HepG2 (cell line): ENCODE data around the gene PTPN5. TPM values are rescaled to one million over a fixed set of nuclear protein-coding genes. Genes with fewer than 3 reads are reported as not detected.

Experiments
- ATAC-seq: fragments of 200-7000 bp; cut with Tn5 transposase; 3 replicates; pipeline ENCODE4 v1.9.1; 2020; ENCODE audit warnings: mild to moderate bottlenecking, moderate library complexity
- BruUV-seq: library from RNA; stranded (reverse); fragments of 400-500 nt; replicated peaks from 2 replicates; lab custom pipeline; 2021; lab: Mats Ljungman, UMichigan
- CTCF ChIA-PET: fragments of 300-600 bp; formaldehyde crosslinking; extraction: SDS; loops from one replicate; lab custom pipeline; 2021; ENCODE audit warnings: low total read pairs, inconsistent platforms, low intra/inter-chr PET ratio; lab: Yijun Ruan, JAX
- POLR2A ChIA-PET: fragments of 350-600 bp; sonication (Branson Sonifier 250); formaldehyde crosslinking; loops from one replicate; lab custom pipeline; 2020; ENCODE audit warnings: antibody characterized with exemption, inconsistent platforms; lab: Yijun Ruan, JAX
- DNase-seq: peaks from one replicate; pipeline ENCODE4 v3.0.0-alpha.2; 2015; ENCODE audit warnings: low spot score
- FAIRE-seq: peaks from 3 replicates; lab custom pipeline; 2011; peaks lifted over from hg19 to GRCh38; lab: Jason Lieb, UNC
- H2AFZ ChIP-seq: one replicate; pipeline ENCODE4 v1.6.1; 2011; ENCODE audit warnings: low read length, inconsistent platforms
- H3K27ac ChIP-seq: fragments of 300-600 bp; 3 replicates; pipeline ENCODE4 v1.8.0; 2011; ENCODE audit warnings: mixed run types, mild to moderate bottlenecking, mixed read lengths, low read length, inconsistent platforms; ENCODE audit not compliant: insufficient read depth; ENCODE audit errors: extremely low read length
- H3K27me3 ChIP-seq, 2 experiments: fragments of 200-600 bp in 1 of 2; 2 replicates in 1 of 2; 3 replicates in 1 of 2; pipeline versions ENCODE4 v1.6.0 to v1.8.0; 2011; ENCODE audit warnings: low read length in 2 of 2, mild to moderate bottlenecking in 2 of 2, moderate library complexity in 2 of 2, inconsistent platforms in 1 of 2; ENCODE audit not compliant: insufficient read depth in 2 of 2, control insufficient read depth in 1 of 2
- H3K36me3 ChIP-seq, 2 experiments: fragments of 200-600 bp in 1 of 2; replicated peaks in 1 of 2; 2 replicates in 1 of 2; 3 replicates in 1 of 2; pipeline versions ENCODE4 v1.5.1 to v1.8.0; 2011; ENCODE audit warnings: low read length in 2 of 2, inconsistent platforms in 1 of 2; ENCODE audit not compliant: insufficient read depth in 2 of 2, control insufficient read depth in 1 of 2
- H3K4me1 ChIP-seq: 2 replicates; pipeline ENCODE4 v1.5.1; 2012; ENCODE audit warnings: low read length, inconsistent platforms; ENCODE audit not compliant: insufficient read depth
- H3K4me2 ChIP-seq: 2 replicates; pipeline ENCODE4 v1.6.0; 2011; ENCODE audit warnings: low read depth, low read length, inconsistent platforms
- H3K4me3 ChIP-seq, 3 experiments: fragments of 200-600 bp in 1 of 3; sonication (generic), shearing (Covaris generic) in 1 of 3; replicated peaks in 1 of 3; 2 replicates each; pipeline ENCODE4 v1.5.1; 2011 to 2016; ENCODE audit warnings: low read length in 3 of 3, inconsistent platforms in 2 of 3, low read depth in 2 of 3, mild to moderate bottlenecking in 2 of 3, control low read depth in 1 of 3, mixed read lengths in 1 of 3; ENCODE audit not compliant: insufficient read depth in 1 of 3
- H3K79me2 ChIP-seq: one replicate; pipeline ENCODE4 v1.6.1; 2011; ENCODE audit warnings: low read length, inconsistent platforms; ENCODE audit not compliant: insufficient read depth
- H3K9ac ChIP-seq: 2 replicates; pipeline ENCODE4 v1.6.0; 2011; ENCODE audit warnings: mild to moderate bottlenecking, low read depth, low read length, inconsistent platforms; ENCODE audit not compliant: insufficient read depth
- H3K9me3 ChIP-seq: 2 replicates; pipeline ENCODE4 v1.5.1; 2012; ENCODE audit warnings: mild to moderate bottlenecking, low read length
- H4K20me1 ChIP-seq: 2 replicates; pipeline ENCODE4 v1.6.0; 2011; ENCODE audit warnings: inconsistent platforms, mild to moderate bottlenecking, low read length, moderate library complexity; ENCODE audit not compliant: insufficient read depth
- ATF1 ChIP-seq: IDR thresholded peaks from 2 replicates; pipeline ENCODE4 v1.6.1; 2016; ENCODE audit warnings: mild to moderate bottlenecking, control low read depth
- CCAR2 ChIP-seq: fragments of 200-400 bp; formaldehyde crosslinking; optimal IDR thresholded peaks from 2 replicates; pipeline ENCODE3; 2018; ENCODE audit warnings: low read depth, mild to moderate bottlenecking, low read length, moderate library complexity
- FOXA3 ChIP-seq: IDR thresholded peaks from 2 replicates; pipeline ENCODE4 v1.6.1; 2016; ENCODE audit warnings: missing genetic modification reagents, missing compliant biosample characterization
- NFRKB ChIP-seq: fragments of 450-650 bp; IDR thresholded peaks from 2 replicates; pipeline ENCODE4 v1.6.1; 2017
- SALL1 ChIP-seq: sonication (generic); formaldehyde crosslinking; IDR thresholded peaks from 2 replicates; pipeline ENCODE4 v1.8.0; 2022; ENCODE audit warnings: mild to moderate bottlenecking, missing genetic modification reagents
- ZMYM4 ChIP-seq: sonication (generic); formaldehyde crosslinking; IDR thresholded peaks from 2 replicates; pipeline ENCODE4 v1.8.1; 2023; ENCODE audit warnings: mild to moderate bottlenecking, missing genetic modification reagents
- WGBS: methylation state at CpG from one replicate; pipeline ENCODE4 v1.1.6; 2017; ENCODE audit warnings: low lambda C conversion rate; 5-methylcytosine and 5-hydroxymethylcytosine counted together
- in situ Hi-C: cut with HindIII; loops from 2 replicates; pipeline ENCODE4 v1.10.0; 2017; ENCODE audit warnings: low pct_unique_long_range_greater_than_20kb; ENCODE audit not compliant: extremely low pct_ligation_motif_present
- intact Hi-C: fragments of 100-400 bp; cut with micrococcal nuclease; formaldehyde crosslinking; loops from one replicate; pipeline ENCODE4 v1.10.0; 2022; ENCODE audit not compliant: unreplicated experiment
- polyA plus RNA-seq, 8 experiments: library from polyadenylated mRNA; depleted of rRNA in 3 of 8; stranded (reverse) in 7 of 8; unstranded in 1 of 8; fragments of >200 nt; fragmentation: Illumina TruSeq in 4 of 8; extraction: Trizol in 4 of 8; gene quantifications; 2 replicates each; pipeline versions ENCODE4 v1.2.1 to v1.2.3, GENCODE V29; 2011 to 2016; ENCODE audit warnings: low read depth in 4 of 8, missing spikeins in 1 of 8, mixed read lengths in 1 of 8; ENCODE audit not compliant: insufficient read depth in 1 of 8
- total RNA-seq, 5 experiments: library from RNA; depleted of rRNA; stranded (reverse); fragments of >200 nt; fragmentation: Illumina TruSeq; extraction: Trizol; gene quantifications; 2 replicates each; pipeline ENCODE4 v1.2.3, GENCODE V29; 2016; ENCODE audit warnings: low read depth in 1 of 5
- TF ChIP-seq, protein P1 (sequence below): IDR thresholded peaks from 2 replicates; pipeline ENCODE4 v1.6.1; 2012; ENCODE audit warnings: inconsistent platforms
- TF ChIP-seq, protein P2 (sequence below): sonication (generic); formaldehyde crosslinking; IDR thresholded peaks from 2 replicates; pipeline ENCODE4 v1.4.0; 2020; ENCODE audit warnings: mild to moderate bottlenecking, missing genetic modification reagents
- TF ChIP-seq, protein P3 (sequence below): sonication (generic); formaldehyde crosslinking; IDR thresholded peaks from 2 replicates; pipeline ENCODE4 v1.8.0; 2022; ENCODE audit warnings: missing genetic modification reagents, mild to moderate bottlenecking, moderate library complexity, borderline replicate concordance
- TF ChIP-seq, protein P4 (sequence below): sonication (generic); formaldehyde crosslinking; IDR thresholded peaks from 2 replicates; pipeline ENCODE4 v1.4.0; 2020; ENCODE audit warnings: missing genetic modification reagents, borderline replicate concordance

Gene PTPN5
- total and polyA plus RNA-seq, 2 of the 13 experiments (the other 11 are each of a cell fraction or from before 2014, with no cell fraction given), result not detected

DNA sequence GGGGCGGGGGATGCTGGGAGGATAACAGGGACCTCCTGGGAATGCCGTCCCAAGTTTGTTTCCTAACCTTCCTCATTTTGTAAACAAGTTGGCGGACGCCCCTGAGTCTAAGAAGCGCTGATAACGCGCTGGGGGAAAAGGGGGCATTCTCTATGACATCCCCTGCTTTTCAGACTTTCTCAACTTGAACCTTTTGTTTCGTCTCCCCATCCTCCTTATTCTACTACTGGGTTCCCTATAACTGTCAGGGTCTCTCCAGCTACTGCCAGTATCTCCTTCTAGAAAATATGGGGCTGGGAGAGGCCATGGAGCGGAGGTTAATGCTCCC lies 92.4 kb downstream of the PTPN5 start:
- ChIA-PET POLR2A (no interaction called here), CTCF (no interaction called here)
- ATAC-seq, result no peak
- H3K79me2 ChIP-seq, result no peaks in the 10 kb centered on the region
- DNase-seq, result no peak
- H3K9ac ChIP-seq, result 0 out of 2 replicates have a peak overlapping the region, but pooled peaks have one; percentile 8
- no peaks in the 10 kb centered on the region for H4K20me1 ChIP-seq
- H3K36me3 ChIP-seq, result no peaks in the 10 kb centered on the region
- no peak overlapping the region for H2AFZ ChIP-seq
- in situ Hi-C loops, result no loop called here
- H3K4me3 ChIP-seq, result peak overlapping the region; percentile 50 to 72 (median 65); a peak in 4 of 6 replicates
- no peak for FAIRE-seq
- TF ChIP-seq CCAR2, result no peak
- TF ChIP-seq, protein P1, sequence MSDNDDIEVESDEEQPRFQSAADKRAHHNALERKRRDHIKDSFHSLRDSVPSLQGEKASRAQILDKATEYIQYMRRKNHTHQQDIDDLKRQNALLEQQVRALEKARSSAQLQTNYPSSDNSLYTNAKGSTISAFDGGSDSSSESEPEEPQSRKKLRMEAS, result 0 out of 2 replicates have a peak, but pooled peaks have one; percentile 4
- TF ChIP-seq, all 625 proteins: peak for 1
- intact Hi-C loops, result no loop called here
- BruUV-seq, result no TSS peak
- 14% methylated on average over 7 of the region's 9 CpGs for WGBS
- Histone ChIP-seq H3K27ac (no peak overlapping the region), H3K27me3 (peaks cover 2 to 40% of the 10 kb centered on the region in 2 experiments; a peak in 2 of 5 replicates), H3K9me3 (no peaks in the 10 kb centered on the region), H3K4me2 (peak overlapping the region; percentile 76), H3K4me1 (peaks cover 16% of the 10 kb centered on the region)

DNA sequence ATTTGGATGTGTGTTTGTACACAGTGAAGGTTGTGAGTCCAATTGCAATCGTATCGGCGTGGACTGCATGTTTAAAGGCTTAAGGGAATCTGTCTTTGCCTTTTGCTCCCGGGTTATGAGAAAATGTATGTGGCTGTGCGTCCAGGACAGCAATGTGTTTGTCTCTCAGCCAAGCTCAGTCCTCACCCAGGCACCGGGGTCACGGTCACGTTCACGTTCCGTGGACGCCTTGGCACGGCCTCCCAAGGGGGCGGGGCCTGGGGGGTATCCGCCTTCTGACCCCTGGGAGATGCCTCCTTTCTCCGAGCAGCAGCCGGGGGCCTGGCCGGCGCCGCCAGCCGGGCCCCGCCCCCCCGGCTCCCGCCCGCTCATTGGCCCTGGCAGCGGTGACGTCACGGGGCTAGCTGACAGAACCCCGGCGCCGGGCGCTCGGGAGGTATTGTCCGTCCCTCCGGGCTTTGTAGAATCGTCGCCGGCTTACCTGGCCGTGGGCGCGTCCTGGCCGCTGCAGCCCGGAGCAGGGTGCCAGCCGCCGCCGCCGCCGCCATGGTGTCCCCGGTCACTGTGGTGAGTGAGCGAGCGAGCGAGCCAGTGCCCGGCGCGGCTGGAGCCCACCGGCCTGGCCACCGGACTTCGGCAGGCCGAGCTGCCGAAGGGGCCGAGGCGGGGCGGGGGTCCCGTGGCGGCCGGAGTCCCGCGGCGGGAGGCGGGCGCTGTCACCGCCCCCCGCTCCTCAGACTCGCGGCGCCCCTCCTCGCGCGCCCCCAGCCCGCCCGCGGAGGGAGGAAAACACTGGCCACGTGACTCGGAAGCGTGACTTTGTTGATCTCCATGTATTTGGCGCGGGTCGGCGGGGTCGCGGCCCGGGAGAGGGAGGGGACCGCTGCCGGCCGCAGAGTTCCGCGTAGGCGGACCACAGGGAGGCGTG lies 93.0 kb downstream of the PTPN5 start, which contains the start of gene TMEM86A:
Gene TMEM86A (plus strand): TSS at position 439 of the 928 bp plus-strand sequence. CDS start 108 bp downstream, at position 547.
- H3K9ac ChIP-seq, result 0 out of 2 replicates have a peak within 1 kb of the TSS, but pooled peaks have one; percentile 8
- 6% methylated on average over 5 of the region's 98 CpGs for WGBS
- no peak within 1 kb of the TSS for H3K27ac ChIP-seq
- ChIA-PET POLR2A (interaction anchor here (1.8 kb wide), 1 partner anchor 64 kb away, joined by 5 read pairs; the partner anchor contains the start of gene SPTY2D1), CTCF (no interaction called here)
- no peaks in the 10 kb centered on the region for H3K36me3 ChIP-seq
- peak; percentile 91 for ATAC-seq
- peak within 1 kb of the TSS; percentile 50 to 72 (median 65); a peak in 5 of 6 replicates for H3K4me3 ChIP-seq
- H3K9me3 ChIP-seq, result no peaks in the 10 kb centered on the region
- no peaks in the 10 kb centered on the region for H3K79me2 ChIP-seq
- intact Hi-C loops (no loop called here), in situ Hi-C loops (no loop called here)
- no peak for FAIRE-seq
- H3K4me2 ChIP-seq, result peak within 1 kb of the TSS; percentile 76
- no peaks in the 10 kb centered on the region for H4K20me1 ChIP-seq
- H3K4me1 ChIP-seq, result peaks cover 16% of the 10 kb centered on the region
- no peak within 1 kb of the TSS for H2AFZ ChIP-seq
- DNase-seq, result peak; percentile 70
- no TSS peak for BruUV-seq
- H3K27me3 ChIP-seq, result peaks cover 2 to 36% of the 10 kb centered on the region in 2 experiments; a peak in 2 of 5 replicates
- TF ChIP-seq SALL1 (CRISPR knock-in tag), result peak; percentile 49; the same call in 1 of the 2 replicates
- peak; percentile 57; the same call in 1 of the 2 replicates for TF ChIP-seq ZMYM4 (CRISPR knock-in tag)
- TF ChIP-seq, protein P2, sequence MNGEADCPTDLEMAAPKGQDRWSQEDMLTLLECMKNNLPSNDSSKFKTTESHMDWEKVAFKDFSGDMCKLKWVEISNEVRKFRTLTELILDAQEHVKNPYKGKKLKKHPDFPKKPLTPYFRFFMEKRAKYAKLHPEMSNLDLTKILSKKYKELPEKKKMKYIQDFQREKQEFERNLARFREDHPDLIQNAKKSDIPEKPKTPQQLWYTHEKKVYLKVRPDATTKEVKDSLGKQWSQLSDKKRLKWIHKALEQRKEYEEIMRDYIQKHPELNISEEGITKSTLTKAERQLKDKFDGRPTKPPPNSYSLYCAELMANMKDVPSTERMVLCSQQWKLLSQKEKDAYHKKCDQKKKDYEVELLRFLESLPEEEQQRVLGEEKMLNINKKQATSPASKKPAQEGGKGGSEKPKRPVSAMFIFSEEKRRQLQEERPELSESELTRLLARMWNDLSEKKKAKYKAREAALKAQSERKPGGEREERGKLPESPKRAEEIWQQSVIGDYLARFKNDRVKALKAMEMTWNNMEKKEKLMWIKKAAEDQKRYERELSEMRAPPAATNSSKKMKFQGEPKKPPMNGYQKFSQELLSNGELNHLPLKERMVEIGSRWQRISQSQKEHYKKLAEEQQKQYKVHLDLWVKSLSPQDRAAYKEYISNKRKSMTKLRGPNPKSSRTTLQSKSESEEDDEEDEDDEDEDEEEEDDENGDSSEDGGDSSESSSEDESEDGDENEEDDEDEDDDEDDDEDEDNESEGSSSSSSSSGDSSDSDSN, result peak; percentile 52; the same call in 1 of the 2 replicates
- no peak for TF ChIP-seq NFRKB
- TF ChIP-seq, protein P3, sequence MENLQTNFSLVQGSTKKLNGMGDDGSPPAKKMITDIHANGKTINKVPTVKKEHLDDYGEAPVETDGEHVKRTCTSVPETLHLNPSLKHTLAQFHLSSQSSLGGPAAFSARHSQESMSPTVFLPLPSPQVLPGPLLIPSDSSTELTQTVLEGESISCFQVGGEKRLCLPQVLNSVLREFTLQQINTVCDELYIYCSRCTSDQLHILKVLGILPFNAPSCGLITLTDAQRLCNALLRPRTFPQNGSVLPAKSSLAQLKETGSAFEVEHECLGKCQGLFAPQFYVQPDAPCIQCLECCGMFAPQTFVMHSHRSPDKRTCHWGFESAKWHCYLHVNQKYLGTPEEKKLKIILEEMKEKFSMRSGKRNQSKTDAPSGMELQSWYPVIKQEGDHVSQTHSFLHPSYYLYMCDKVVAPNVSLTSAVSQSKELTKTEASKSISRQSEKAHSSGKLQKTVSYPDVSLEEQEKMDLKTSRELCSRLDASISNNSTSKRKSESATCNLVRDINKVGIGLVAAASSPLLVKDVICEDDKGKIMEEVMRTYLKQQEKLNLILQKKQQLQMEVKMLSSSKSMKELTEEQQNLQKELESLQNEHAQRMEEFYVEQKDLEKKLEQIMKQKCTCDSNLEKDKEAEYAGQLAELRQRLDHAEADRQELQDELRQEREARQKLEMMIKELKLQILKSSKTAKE (CRISPR knock-in tag), result peak; percentile 58; the same call in 1 of the 2 replicates
- TF ChIP-seq, protein P4, sequence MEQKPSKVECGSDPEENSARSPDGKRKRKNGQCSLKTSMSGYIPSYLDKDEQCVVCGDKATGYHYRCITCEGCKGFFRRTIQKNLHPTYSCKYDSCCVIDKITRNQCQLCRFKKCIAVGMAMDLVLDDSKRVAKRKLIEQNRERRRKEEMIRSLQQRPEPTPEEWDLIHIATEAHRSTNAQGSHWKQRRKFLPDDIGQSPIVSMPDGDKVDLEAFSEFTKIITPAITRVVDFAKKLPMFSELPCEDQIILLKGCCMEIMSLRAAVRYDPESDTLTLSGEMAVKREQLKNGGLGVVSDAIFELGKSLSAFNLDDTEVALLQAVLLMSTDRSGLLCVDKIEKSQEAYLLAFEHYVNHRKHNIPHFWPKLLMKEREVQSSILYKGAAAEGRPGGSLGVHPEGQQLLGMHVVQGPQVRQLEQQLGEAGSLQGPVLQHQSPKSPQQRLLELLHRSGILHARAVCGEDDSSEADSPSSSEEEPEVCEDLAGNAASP (CRISPR knock-in tag), result peak; percentile 90
- TF ChIP-seq ATF1, result no peak
- peak; percentile 41 for TF ChIP-seq FOXA3 (CRISPR knock-in tag)
